ENCODE results near the gene KANSL2.
"Not testable (repeated sequence)": the region's sequence is repeated elsewhere in the genome, so short reads cannot be mapped to it uniquely, and the experiment has no call there.

Gene KANSL2

DNA sequence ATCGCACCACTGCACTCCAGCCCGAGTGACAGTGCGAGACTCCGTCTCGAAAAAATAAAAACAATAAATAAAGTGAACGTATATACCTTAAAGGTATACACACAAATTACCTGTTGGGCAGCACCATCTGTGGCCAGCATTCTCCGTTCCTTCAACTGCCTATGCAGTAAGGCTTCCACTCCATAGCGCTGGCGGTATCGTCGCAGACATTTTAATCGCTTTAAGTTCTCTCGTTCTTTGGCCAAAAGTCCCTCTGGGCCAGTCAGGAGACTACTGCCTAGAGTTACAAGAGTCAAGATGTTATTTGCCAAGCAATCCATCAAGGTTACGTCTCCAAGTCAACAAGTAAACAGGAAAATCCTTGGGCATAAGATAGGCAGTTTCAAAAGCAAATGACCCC is 13.0 kb downstream of the KANSL2 start:
- Histone ChIP-seq H3F3A (ENCODE audit: insufficient read depth) (peaks cover 8% of the 10 kb centered on the region; the same call in 1 of the 2 replicates), H3K4me3 (ENCODE audit: insufficient read depth, low read length, poor library complexity, severe bottlenecking) (no peak overlapping the region), H2AFZ (ENCODE audit: low read depth, low read length, severe bottlenecking) (no peak overlapping the region), H3K36me3 (ENCODE audit: low read length) (peaks cover 38% of the 10 kb centered on the region), H3K27me3 (ENCODE audit: low read length) (no peaks in the 10 kb centered on the region), H3K79me2 (ENCODE audit: insufficient read depth, low read length) (peaks cover 23% of the 10 kb centered on the region), H3K27ac (ENCODE audit: low read depth, low read length) (no peak overlapping the region), H4K20me1 (ENCODE audit: low read depth, low read length) (peaks cover 5% of the 10 kb centered on the region; the same call in 1 of the 2 replicates), H3K4me2 (ENCODE audit: low read depth, low read length, poor library complexity, severe bottlenecking) (no peak overlapping the region), H3K9me3 (ENCODE audit: insufficient read depth, low read length) (no peaks in the 10 kb centered on the region), H3K9me2 (replicated peaks; ENCODE audit: insufficient read depth, low read length) (no peaks in the 10 kb centered on the region), H3K9ac (ENCODE audit: low read length) (no peak overlapping the region)
- no peak for TF ChIP-seq EZH2phosphoT487 (conservative IDR thresholded peaks at IDR 0.05; ENCODE audit: low read length)
- TF ChIP-seq, protein P1, sequence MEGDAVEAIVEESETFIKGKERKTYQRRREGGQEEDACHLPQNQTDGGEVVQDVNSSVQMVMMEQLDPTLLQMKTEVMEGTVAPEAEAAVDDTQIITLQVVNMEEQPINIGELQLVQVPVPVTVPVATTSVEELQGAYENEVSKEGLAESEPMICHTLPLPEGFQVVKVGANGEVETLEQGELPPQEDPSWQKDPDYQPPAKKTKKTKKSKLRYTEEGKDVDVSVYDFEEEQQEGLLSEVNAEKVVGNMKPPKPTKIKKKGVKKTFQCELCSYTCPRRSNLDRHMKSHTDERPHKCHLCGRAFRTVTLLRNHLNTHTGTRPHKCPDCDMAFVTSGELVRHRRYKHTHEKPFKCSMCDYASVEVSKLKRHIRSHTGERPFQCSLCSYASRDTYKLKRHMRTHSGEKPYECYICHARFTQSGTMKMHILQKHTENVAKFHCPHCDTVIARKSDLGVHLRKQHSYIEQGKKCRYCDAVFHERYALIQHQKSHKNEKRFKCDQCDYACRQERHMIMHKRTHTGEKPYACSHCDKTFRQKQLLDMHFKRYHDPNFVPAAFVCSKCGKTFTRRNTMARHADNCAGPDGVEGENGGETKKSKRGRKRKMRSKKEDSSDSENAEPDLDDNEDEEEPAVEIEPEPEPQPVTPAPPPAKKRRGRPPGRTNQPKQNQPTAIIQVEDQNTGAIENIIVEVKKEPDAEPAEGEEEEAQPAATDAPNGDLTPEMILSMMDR (IDR thresholded peaks at IDR 0.05; ENCODE audit: insufficient read depth, low read length, poor library complexity, severe bottlenecking): no peak

DNA sequence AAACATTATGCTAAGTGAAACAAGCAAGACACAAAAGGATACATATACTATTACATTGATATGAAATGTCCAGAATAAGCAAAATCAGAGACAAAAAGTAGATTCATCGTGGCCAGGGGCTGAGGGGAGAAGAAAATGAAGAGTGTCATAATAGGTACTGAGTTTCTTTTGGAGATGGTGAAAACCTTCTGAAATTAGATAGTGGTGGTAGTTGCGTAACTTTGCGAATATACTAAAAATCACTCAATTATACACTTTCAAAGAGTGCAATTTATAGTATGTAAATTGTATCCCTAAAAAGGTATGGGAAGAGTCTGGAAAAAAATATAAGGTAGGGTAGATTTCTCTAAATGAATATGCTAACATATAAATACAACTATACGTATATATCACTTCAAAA is 22.2 kb downstream of the KANSL2 start:
- no peak for TF ChIP-seq EZH2phosphoT487 (conservative IDR thresholded peaks at IDR 0.05; ENCODE audit: low read length)
- TF ChIP-seq, protein P1 (IDR thresholded peaks at IDR 0.05; ENCODE audit: insufficient read depth, low read length, poor library complexity, severe bottlenecking): no peak
- H3K36me3 ChIP-seq (ENCODE audit: low read length): peaks cover 50% of the 10 kb centered on the region
- no peak overlapping the region for H3K4me2 ChIP-seq (ENCODE audit: low read depth, low read length, poor library complexity, severe bottlenecking)
- no peak overlapping the region for H3K27ac ChIP-seq (ENCODE audit: low read depth, low read length)
- no peaks in the 10 kb centered on the region for H3K27me3 ChIP-seq (ENCODE audit: low read length)
- no peak overlapping the region for H3K4me3 ChIP-seq (ENCODE audit: insufficient read depth, low read length, poor library complexity, severe bottlenecking)
- no peaks in the 10 kb centered on the region for H3K9me2 ChIP-seq (replicated peaks; ENCODE audit: insufficient read depth, low read length)
- H3K9me3 ChIP-seq (ENCODE audit: insufficient read depth, low read length): no peaks in the 10 kb centered on the region
- H2AFZ ChIP-seq (ENCODE audit: low read depth, low read length, severe bottlenecking): no peak overlapping the region
- H3K79me2 ChIP-seq (ENCODE audit: insufficient read depth, low read length): peaks cover 16% of the 10 kb centered on the region; the same call in 1 of the 2 replicates
- H3F3A ChIP-seq (ENCODE audit: insufficient read depth): peaks cover 18% of the 10 kb centered on the region; the same call in 1 of the 2 replicates
- no peak overlapping the region for H3K9ac ChIP-seq (ENCODE audit: low read length)
- no peaks in the 10 kb centered on the region for H4K20me1 ChIP-seq (ENCODE audit: low read depth, low read length)

DNA sequence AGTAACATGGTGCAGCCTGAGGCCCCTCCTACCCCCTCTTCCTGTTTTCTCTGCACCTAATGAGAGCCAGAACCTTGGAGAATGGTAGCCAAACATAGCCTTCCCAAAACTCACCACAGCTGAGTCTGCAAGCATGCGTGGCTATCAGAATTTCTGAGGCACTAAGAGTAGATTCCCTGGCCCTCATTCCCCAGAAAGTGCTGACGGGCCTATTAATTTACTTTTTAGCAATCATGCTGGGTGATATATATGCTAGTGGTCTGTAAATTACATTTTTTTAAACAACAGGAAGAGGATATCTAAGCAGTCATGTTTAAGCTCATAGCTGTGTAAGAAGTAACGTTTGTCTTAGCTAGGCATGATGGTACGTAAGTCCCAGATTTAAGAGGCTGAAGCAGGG is 30.4 kb downstream of the KANSL2 start:
- H3K36me3 ChIP-seq (ENCODE audit: low read length): peaks cover 24% of the 10 kb centered on the region
- no peaks in the 10 kb centered on the region for H3K9me2 ChIP-seq (replicated peaks; ENCODE audit: insufficient read depth, low read length)
- no peaks in the 10 kb centered on the region for H3K79me2 ChIP-seq (ENCODE audit: insufficient read depth, low read length)
- H3K9ac ChIP-seq (ENCODE audit: low read length): no peak overlapping the region
- H3K4me2 ChIP-seq (ENCODE audit: low read depth, low read length, poor library complexity, severe bottlenecking): no peak overlapping the region
- H3K9me3 ChIP-seq (ENCODE audit: insufficient read depth, low read length): no peaks in the 10 kb centered on the region
- H3K4me3 ChIP-seq (ENCODE audit: insufficient read depth, low read length, poor library complexity, severe bottlenecking): no peak overlapping the region
- H4K20me1 ChIP-seq (ENCODE audit: low read depth, low read length): no peaks in the 10 kb centered on the region; the same call in 1 of the 2 replicates
- no peaks in the 10 kb centered on the region for H3K27me3 ChIP-seq (ENCODE audit: low read length)
- H3K27ac ChIP-seq (ENCODE audit: low read depth, low read length): no peak overlapping the region
- TF ChIP-seq, protein P1 (IDR thresholded peaks at IDR 0.05; ENCODE audit: insufficient read depth, low read length, poor library complexity, severe bottlenecking): no peak
- no peak for TF ChIP-seq EZH2phosphoT487 (conservative IDR thresholded peaks at IDR 0.05; ENCODE audit: low read length)
- peaks cover 8% of the 10 kb centered on the region; the same call in 1 of the 2 replicates for H3F3A ChIP-seq (ENCODE audit: insufficient read depth)
- no peak overlapping the region for H2AFZ ChIP-seq (ENCODE audit: low read depth, low read length, severe bottlenecking)

DNA sequence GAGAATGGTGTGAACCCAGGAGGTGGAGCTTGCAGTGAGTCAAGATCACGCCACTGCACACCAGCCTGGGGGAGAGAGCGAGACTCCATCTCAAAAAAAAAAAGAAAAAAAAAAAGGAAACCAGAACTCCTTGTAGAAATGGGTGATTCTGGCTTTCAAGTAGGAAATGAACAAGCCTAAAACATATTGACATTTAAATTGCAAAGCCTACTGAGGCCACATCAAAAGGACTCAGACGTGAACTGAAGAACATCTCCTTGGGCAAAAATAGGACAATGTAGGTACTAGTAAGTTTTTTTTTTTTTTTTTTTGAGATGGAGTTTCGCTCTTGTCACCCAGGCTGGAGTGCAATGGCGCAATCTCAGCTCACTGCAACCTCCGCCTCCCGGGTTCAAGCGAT is 36.7 kb downstream of the KANSL2 start:
- H3K9me2 ChIP-seq (replicated peaks; ENCODE audit: insufficient read depth, low read length); H3K4me3 ChIP-seq (ENCODE audit: insufficient read depth, low read length, poor library complexity, severe bottlenecking); H3K4me2 ChIP-seq (ENCODE audit: low read depth, low read length, poor library complexity, severe bottlenecking); H4K20me1 ChIP-seq (ENCODE audit: low read depth, low read length); H3K79me2 ChIP-seq (ENCODE audit: insufficient read depth, low read length); H3F3A ChIP-seq (ENCODE audit: insufficient read depth); H2AFZ ChIP-seq (ENCODE audit: low read depth, low read length, severe bottlenecking); H3K9ac ChIP-seq (ENCODE audit: low read length); H3K27ac ChIP-seq (ENCODE audit: low read depth, low read length); H3K9me3 ChIP-seq (ENCODE audit: insufficient read depth, low read length); H3K27me3 ChIP-seq (ENCODE audit: low read length): not testable (repeated sequence)
- H3K36me3 ChIP-seq (ENCODE audit: low read length): peaks cover 20% of the 10 kb centered on the region
